Measurements from ENCODE around the gene ZNF445. TPM values are rescaled to one million over a fixed set of nuclear protein-coding genes. Genes with fewer than 3 reads are reported as not detected.
A peak's percentile ranks its signal among the peaks of the same experiment; 100 is the strongest.

ZNF445 gene
- total RNA-seq = 10 to 100 TPM in 2 of 4 donors, 1 to 10 TPM in 2; 5.4 to 17.3 (median 10.5) TPM

- Histone ChIP-seq H3K27me3 (no peaks in the 10 kb centered on the region), H3K36me3 (no peaks in the 10 kb centered on the region), H3K9me3 (no peaks in the 10 kb centered on the region), H3K27ac (peak within 1 kb of the TSS; percentile 71 to 84 (median 80)), H3K4me3 (peak within 1 kb of the TSS; percentile 72 to 97 (median 89)), H3K4me1 (peaks cover 0 to 19% (median 8%) of the 10 kb centered on the region in 4 donors)
- DNase-seq = peak; percentile 71 to 88 (median 86)
- TF ChIP-seq CTCF (IDR thresholded peaks at IDR 0.05) (no peak), POLR2A (IDR thresholded peaks at IDR 0.05) (no peak)
Observed at GRCh38 chr3:44477312-44478030, at the start of gene ZNF445. ZNF445 (minus strand) TSS chr3:44477670; CDS start chr3:44455549, 22,121 bp downstream.

- Histone ChIP-seq H3K27ac (no peak overlapping the region), H3K36me3 (no peaks in the 10 kb centered on the region), H3K4me1 (no peaks in the 10 kb centered on the region), H3K9me3 (no peaks in the 10 kb centered on the region), H3K4me3 (no peak overlapping the region), H3K27me3 (no peaks in the 10 kb centered on the region)
- TF ChIP-seq CTCF (IDR thresholded peaks at IDR 0.05) (no peak), POLR2A (IDR thresholded peaks at IDR 0.05) (no peak)
- no peak for DNase-seq
Observed at GRCh38 chr3:44525060-44525459, 47.6 kb upstream of the ZNF445 start.

GRCh38 chr3:44522494-44522933 lies 45.0 kb upstream of the ZNF445 start:
- Histone ChIP-seq H3K4me1 (no peaks in the 10 kb centered on the region), H3K4me3 (no peak overlapping the region), H3K27me3 (no peaks in the 10 kb centered on the region), H3K36me3 (no peaks in the 10 kb centered on the region), H3K9me3 (no peaks in the 10 kb centered on the region), H3K27ac (no peak overlapping the region)
- TF ChIP-seq POLR2A (IDR thresholded peaks at IDR 0.05) = no peak
- TF ChIP-seq CTCF (IDR thresholded peaks at IDR 0.05) = no peak
- DNase-seq = no peak

GRCh38 chr3:44521721-44522120 lies 44.3 kb upstream of the ZNF445 start:
- no peak overlapping the region for H3K27ac ChIP-seq
- DNase-seq = no peak
- no peaks in the 10 kb centered on the region for H3K9me3 ChIP-seq
- H3K4me1 ChIP-seq = no peaks in the 10 kb centered on the region
- H3K4me3 ChIP-seq = no peak overlapping the region
- no peaks in the 10 kb centered on the region for H3K36me3 ChIP-seq
- H3K27me3 ChIP-seq = no peaks in the 10 kb centered on the region
- TF ChIP-seq CTCF (IDR thresholded peaks at IDR 0.05) (no peak), POLR2A (IDR thresholded peaks at IDR 0.05) (no peak)

- Histone ChIP-seq H3K4me3 (no peak overlapping the region), H3K9me3 (no peaks in the 10 kb centered on the region), H3K4me1 (no peaks in the 10 kb centered on the region), H3K36me3 (no peaks in the 10 kb centered on the region), H3K27me3 (no peaks in the 10 kb centered on the region), H3K27ac (no peak overlapping the region)
- no peak for TF ChIP-seq POLR2A (IDR thresholded peaks at IDR 0.05)
- TF ChIP-seq CTCF (IDR thresholded peaks at IDR 0.05) = no peak
- DNase-seq = no peak
Observed at GRCh38 chr3:44518782-44519156, 41.3 kb upstream of the ZNF445 start.

Measured in Peyer's patch (tissue), 4 donors.